Brain pericyte (primary cell): ENCODE data around the gene OBP2B.
"Not testable (repeated sequence)": the region's sequence is repeated elsewhere in the genome, so short reads cannot be mapped to it uniquely, and the experiment has no call there.

Experiments used
- DNase-seq: peaks from one replicate; pipeline ENCODE4 v3.0.0-alpha.2; 2012; ENCODE audit warnings: low read depth, low spot score

The OBP2B gene

GRCh38 chr9:133238851-133239532 is 29.9 kb upstream of the OBP2B start:
- DNase-seq, result no peak

- DNase-seq, result no peak
Measured at GRCh38 chr9:133238272-133238850, 29.3 kb upstream of the OBP2B start.

- DNase-seq, result peak; percentile 34
Measured at GRCh38 chr9:133237035-133237731, 28.1 kb upstream of the OBP2B start.

- DNase-seq, result not testable (repeated sequence)
Measured at GRCh38 chr9:133236291-133237034, 27.4 kb upstream of the OBP2B start.

GRCh38 chr9:133235549-133236222 is 26.6 kb upstream of the OBP2B start:
- no peak for DNase-seq

GRCh38 chr9:133234577-133235322 is 25.7 kb upstream of the OBP2B start:
- no peak for DNase-seq

- DNase-seq, result no peak
Measured at GRCh38 chr9:133233681-133234432, 24.8 kb upstream of the OBP2B start.

GRCh38 chr9:133231934-133232568 is 23.0 kb upstream of the OBP2B start:
- DNase-seq, result not testable (repeated sequence)

GRCh38 chr9:133230514-133230913 is 21.5 kb upstream of the OBP2B start:
- DNase-seq, result not testable (repeated sequence)

- DNase-seq, result no peak
Measured at GRCh38 chr9:133230093-133230492, 21.0 kb upstream of the OBP2B start.

GRCh38 chr9:133228474-133229193 is 19.6 kb upstream of the OBP2B start:
- DNase-seq, result not testable (repeated sequence)

GRCh38 chr9:133227996-133228395 is 18.9 kb upstream of the OBP2B start:
- DNase-seq, result not testable (repeated sequence)

- no peak for DNase-seq
Measured at GRCh38 chr9:133227242-133227860, 18.3 kb upstream of the OBP2B start.

- DNase-seq, result no peak
Measured at GRCh38 chr9:133226219-133227171, 17.4 kb upstream of the OBP2B start.

- DNase-seq, result no peak
Measured at GRCh38 chr9:133225171-133226011, 16.3 kb upstream of the OBP2B start.

GRCh38 chr9:133224762-133225161 is 15.7 kb upstream of the OBP2B start:
- no peak for DNase-seq
